HG02852 (cell line): ENCODE measurements around the gene NCLN.
"Not testable (repeated sequence)": the region's sequence is repeated elsewhere in the genome, so short reads cannot be mapped to it uniquely, and the experiment has no call there.

Source experiments
- ATAC-seq: cut with Tn5 transposase; IDR thresholded peaks from one replicate; pipeline ENCODE4 v1.9.1; 2021; ENCODE audit warnings: mild to moderate bottlenecking, moderate library complexity; ENCODE audit not compliant: unreplicated experiment

NCLN gene

GRCh38 chr19:3185461-3186159 is at the start of gene NCLN:
NCLN (plus strand) TSS chr19:3185930; CDS start chr19:3186031, 101 bp downstream.
- peak; percentile 76 for ATAC-seq

- ATAC-seq = no peak
Observed at GRCh38 chr19:3135961-3136683, 49.6 kb upstream of the NCLN start, which contains the start of gene GNA15. GNA15 (plus strand) TSS chr19:3136033; CDS start chr19:3136451, 418 bp downstream.

GRCh38 chr19:3136684-3137055 is 49.1 kb upstream of the NCLN start:
- no peak for ATAC-seq

GRCh38 chr19:3137119-3137518 is 48.6 kb upstream of the NCLN start:
- ATAC-seq = no peak

GRCh38 chr19:3138268-3138667 is 47.5 kb upstream of the NCLN start:
- ATAC-seq = no peak

GRCh38 chr19:3140667-3141038 is 45.1 kb upstream of the NCLN start:
- no peak for ATAC-seq

DNA sequence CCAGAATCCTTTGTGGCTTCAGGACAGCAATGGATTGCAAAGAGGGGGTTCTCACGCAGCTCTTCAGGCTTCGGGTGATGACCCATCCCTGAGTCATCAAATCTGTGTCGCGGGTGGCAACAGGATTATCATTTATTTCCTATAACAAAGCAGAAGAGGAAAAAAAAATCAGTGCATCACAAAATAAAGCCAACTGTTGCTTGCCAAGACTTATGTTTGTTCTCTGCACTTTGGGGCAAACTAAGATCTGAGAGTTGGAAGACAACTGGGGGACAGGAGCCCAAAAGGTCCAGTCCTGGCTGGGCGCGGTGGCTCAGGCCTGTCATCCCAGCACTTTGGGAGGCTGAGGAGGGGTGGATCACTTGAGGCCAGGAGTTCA is 43.4 kb upstream of the NCLN start:
- no peak for ATAC-seq

DNA sequence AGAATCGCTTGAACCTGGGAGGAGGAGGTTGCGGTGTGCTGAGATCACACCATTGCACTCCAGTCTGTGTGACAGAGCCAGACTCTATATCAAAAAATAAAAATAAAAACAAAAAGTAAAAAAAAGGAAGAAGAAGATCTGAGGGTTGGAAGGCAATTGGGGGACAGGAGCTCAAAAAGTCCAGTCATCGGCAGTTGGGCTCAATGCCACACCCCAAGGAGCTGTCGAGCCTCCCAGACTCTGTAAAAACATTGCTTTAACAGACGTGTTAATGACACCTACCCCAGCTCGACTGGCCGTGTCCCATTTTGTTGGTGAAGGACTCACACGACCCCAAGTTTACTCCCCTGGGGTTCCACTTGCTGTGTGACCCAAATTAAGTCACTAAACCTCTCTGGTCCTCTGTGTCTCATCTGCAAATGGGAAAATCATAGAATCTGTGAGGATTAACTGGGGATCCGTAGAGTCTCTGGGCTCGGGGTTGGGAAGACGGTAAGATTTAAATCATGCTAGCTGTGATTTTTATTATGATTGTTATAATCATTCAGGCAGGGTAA is 42.9 kb upstream of the NCLN start:
- ATAC-seq = no peak

DNA sequence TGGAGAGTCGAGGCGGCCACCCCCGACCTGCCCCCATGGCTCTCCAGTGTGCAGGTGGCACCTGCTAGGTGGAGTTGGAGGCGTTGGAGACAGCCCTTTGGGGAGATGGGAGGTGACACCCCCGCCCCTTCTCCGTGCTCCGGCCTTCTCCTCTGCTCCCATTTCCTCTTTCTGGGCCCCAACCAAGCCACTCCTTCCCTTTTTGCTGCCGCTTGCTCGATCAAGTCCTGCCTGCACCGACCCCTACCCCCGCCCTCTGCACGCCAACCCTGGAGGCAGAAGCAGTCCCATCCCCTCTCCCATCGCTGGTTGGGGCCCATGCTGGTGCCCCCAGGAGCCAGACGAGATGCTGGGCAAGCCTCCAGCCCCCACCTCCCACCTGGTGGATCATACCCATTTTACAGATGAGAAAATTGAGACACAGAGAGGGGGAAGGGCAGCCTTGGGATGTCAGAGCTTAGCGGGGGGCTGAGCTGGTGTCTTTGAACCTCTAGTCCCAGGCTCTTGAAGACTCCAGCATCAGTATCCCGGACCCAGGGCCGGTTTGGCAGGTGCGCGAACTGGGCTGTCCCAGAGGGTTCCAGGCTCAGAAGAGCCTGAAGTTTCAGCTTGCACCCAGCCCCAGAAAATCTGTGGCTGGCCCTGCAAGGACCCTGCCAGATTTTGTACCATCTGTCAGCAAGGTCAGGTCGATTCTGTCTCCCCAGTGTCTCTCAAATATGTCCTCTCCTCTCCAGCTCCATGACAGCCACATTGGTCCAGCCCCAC is 39.6 kb upstream of the NCLN start:
- ATAC-seq = no peak

DNA sequence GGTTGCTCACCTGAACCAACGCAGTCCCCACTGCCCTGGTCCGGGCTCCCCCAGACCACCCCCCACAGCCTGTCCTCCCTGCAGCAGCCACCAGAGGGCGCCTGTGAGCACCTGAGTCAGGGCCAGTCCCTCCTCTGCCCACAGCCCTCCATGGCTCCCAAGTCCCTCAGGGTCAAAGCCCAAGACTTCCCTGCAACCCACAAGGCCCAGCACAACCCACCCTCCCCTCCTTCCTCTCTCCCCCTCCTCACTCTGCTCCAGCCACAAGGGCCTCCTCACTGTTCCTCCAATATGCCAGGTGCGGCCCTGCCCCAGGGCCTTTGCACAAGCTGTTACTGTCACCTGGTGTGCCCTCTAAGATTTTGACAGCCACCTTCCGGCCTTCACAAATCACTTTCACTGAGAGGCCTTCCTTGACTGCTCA is 39.0 kb upstream of the NCLN start:
- ATAC-seq = no peak

GRCh38 chr19:3148503-3148902 is 37.2 kb upstream of the NCLN start:
- ATAC-seq = no peak

DNA sequence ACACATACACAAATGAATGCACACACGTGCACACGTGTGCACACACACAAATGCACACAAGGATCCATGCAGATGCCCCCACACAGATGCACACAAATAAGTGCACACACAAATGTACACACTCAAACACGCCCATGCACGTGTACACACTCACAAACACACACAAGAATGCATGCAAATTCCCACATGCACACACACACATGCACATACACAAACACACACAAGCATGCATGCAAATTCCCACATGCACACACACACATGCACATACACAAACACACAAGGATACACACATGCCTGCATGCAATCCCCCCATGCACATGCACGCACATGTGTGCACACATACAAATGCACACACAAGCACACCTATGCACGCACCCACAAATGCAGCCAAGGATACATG is 36.6 kb upstream of the NCLN start:
- ATAC-seq = no peak

DNA sequence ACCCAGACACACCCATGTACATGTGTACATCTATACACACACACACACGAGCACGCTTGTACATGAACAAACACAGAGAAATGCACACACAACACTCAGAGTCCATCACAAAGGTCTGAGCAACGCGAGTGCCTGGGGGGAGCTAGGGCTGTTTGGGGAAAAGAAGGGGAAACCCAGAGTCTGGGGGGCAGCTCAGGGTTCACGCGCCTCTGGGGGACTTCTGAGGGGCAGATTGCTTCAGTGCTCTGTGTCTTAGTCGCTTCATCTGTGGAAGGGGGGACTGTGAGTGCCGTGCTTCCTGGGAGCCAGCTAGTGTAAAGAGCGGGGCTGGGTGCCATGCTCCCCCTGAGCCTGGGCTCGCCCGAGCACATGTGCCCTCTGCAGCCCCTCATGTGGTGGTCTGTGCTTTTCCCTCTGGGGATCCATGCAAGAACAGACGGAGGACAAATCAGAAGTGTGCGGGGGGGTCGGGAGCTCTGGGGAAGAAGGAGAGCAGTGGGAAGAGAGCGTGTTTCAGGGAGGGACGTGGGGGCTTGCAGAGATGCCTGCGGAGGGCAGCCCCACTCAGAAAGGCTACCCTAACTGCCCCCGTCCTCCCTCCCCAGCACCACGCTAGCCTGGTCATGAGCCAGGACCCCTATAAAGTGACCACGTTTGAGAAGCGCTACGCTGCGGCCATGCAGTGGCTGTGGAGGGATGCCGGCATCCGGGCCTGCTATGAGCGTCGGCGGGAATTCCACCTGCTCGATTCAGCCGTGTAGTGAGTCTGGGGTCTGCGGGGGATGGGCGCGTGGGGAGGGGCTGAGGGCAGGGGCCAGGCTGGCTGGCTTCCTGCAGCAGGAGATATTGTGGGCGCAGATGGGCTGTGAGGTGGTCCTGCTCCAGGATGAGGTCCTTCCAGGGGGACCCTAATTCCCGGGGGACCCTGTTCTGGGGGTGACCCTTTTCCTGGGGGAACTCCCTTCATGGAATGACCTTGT is 35.9 kb upstream of the NCLN start:
- no peak for ATAC-seq

DNA sequence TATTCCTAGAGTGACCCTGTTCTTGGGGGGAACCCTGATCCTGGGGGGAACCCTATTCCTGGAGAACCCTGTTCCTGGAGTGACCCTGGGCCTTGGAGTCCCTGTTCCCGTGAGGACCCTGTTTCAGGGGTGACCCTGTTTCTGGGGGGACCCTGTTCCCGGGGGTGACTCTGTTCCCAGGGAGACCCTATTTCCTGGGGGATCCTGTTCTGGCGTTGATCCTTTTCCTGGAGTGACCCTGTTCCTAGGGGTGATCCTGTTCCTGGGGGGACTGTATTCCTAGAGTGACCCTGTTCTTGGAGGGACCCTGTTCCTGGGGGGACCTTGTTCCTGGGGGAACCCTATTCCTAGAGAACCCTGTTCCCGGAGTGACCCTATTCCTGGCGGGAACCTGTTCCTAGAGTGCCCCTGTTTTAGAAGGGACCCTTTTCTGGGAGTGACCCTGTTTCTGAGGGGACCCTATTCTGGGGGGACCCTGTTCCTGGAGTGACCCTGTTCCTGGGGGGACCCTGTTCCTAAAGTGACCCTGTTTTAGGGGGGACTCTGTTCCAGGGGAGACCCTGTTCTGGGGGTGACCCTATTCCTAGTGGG is 34.9 kb upstream of the NCLN start:
- no peak for ATAC-seq

DNA sequence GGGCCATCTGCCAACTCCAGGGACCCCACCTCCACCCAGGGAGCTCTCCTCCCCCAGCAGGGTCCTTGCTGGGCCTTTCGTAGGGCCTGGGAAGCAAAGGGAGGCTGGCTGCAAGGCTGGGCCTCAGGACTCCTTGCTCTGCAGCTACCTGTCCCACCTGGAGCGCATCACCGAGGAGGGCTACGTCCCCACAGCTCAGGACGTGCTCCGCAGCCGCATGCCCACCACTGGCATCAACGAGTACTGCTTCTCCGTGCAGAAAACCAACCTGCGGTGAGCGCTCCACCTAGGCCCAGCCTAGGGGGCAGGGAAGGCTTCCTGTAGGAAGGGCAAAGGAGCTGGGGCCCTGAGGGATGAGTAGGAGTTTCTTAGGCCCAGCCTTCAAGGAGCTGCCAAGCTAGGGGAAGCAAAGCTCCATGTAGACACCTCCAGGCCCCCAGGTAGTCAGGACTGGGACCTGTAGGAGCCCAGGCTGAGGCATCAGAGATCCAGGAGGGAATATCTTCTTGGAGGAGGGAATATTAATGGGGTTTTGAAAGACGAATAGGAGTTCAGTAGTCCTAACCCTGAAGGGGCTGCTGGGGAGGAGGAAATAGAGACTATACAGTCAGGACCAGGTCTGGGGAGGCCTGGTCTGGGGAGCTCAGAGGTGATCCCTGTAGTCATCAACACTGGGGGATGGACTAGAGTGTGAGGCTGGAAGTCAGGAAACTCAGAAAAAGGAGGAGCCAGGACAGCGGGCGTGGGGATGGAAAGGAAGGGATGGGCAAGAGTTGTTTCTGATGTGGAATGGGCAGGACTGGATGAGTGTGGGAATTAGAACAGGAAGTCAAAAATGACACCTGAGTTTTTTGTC is 33.9 kb upstream of the NCLN start:
- ATAC-seq = no peak

DNA sequence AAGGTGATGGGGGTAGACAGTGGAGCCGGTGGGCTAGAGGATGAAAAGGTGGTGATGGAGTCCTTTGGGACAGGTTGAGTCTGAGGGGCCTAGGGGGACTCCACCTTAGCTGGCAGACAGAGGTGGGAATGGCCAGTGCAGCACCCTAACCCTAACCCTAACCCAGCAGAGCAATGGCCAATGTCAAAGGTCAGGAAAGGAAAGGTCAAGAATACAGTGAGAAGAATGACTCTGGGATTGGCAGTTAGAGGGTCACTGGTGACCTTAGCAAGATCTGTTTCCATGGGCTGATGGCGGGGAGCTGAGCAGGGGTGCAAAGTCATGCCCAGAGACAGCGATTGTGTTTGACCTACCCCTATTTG is 33.3 kb upstream of the NCLN start:
- no peak for ATAC-seq

- ATAC-seq = no peak
Observed at GRCh38 chr19:3153286-3154230, 32.2 kb upstream of the NCLN start.

DNA sequence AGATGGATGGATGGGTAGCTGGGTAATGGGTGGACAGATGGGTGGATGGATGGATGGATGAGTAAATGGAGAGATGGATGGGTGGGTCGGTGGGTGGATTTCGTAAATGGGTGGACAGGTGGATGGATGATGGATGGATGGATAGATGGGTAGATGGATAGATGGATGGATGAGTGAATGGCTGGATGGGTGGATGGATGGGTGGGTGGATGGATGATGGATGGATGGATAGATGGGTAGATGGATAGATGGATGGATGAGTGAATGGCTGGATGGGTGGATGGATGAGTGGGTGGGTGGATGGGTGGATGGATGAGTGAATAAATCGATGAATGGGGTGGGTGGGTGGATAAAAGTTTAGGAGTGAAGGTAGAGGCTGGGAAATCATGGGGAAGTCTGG is 31.3 kb upstream of the NCLN start:
- ATAC-seq = not testable (repeated sequence)
